Fibroblast of upper back skin (primary cell): ENCODE data around the gene TTR.

ENCODE experiments used
- DNase-seq: peaks from one replicate; pipeline ENCODE4 v3.0.0-alpha.2; 2013

Gene TTR

GRCh38 chr18:31618801-31619200 lies 27.1 kb downstream of the TTR start:
- no peak for DNase-seq

- DNase-seq, result no peak
Observed at GRCh38 chr18:31619291-31619690, 27.6 kb downstream of the TTR start.

GRCh38 chr18:31624892-31625640 lies 33.4 kb downstream of the TTR start:
- no peak for DNase-seq

- no peak for DNase-seq
Observed at GRCh38 chr18:31626409-31626808, 34.7 kb downstream of the TTR start.

- no peak for DNase-seq
Observed at GRCh38 chr18:31630549-31630948, 38.9 kb downstream of the TTR start.

- no peak for DNase-seq
Observed at GRCh38 chr18:31631526-31631925, 39.8 kb downstream of the TTR start.

GRCh38 chr18:31632356-31632755 lies 40.7 kb downstream of the TTR start:
- DNase-seq, result no peak

GRCh38 chr18:31633392-31634330 lies 42.0 kb downstream of the TTR start:
- DNase-seq, result no peak

GRCh38 chr18:31634331-31634713 lies 42.6 kb downstream of the TTR start:
- DNase-seq, result no peak

- DNase-seq, result no peak
Observed at GRCh38 chr18:31636387-31636786, 44.7 kb downstream of the TTR start.

- no peak for DNase-seq
Observed at GRCh38 chr18:31637445-31637844, 45.8 kb downstream of the TTR start.

GRCh38 chr18:31643003-31643402 lies 51.3 kb downstream of the TTR start:
- DNase-seq, result peak; percentile 44

GRCh38 chr18:31645411-31645810 lies 53.7 kb downstream of the TTR start:
- no peak for DNase-seq

- DNase-seq, result no peak
Observed at GRCh38 chr18:31646332-31647126, 54.9 kb downstream of the TTR start.

GRCh38 chr18:31647127-31647753 lies 55.6 kb downstream of the TTR start:
- DNase-seq, result no peak
